Tibial artery (tissue), 4 donors: Measurements from ENCODE around the gene GTF2F2.
"Not testable (repeated sequence)": the region's sequence is repeated elsewhere in the genome, so short reads cannot be mapped to it uniquely, and the experiment has no call there.

ENCODE experiments used
- DNase-seq, 2 donors: peaks; one replicate each; pipeline ENCODE4 v3.0.0-alpha.2; 2019
- H3K27ac ChIP-seq, 2 donors: fragments of 200-600 bp; sonication (generic) in 1 of 2; 1 replicate in 1 of 2; 2 replicates in 1 of 2; pipeline ENCODE4 v1.5.1; 2018 to 2019; ENCODE audit warnings: mild to moderate bottlenecking in 1 of 2
- H3K27me3 ChIP-seq, 2 donors: fragments of 200-600 bp; sonication (generic) in 1 of 2; one replicate each; pipeline versions ENCODE4 v1.5.1 to v1.6.0; 2016 to 2019
- H3K36me3 ChIP-seq, 3 donors: fragments of 200-600 bp; sonication (generic) in 2 of 3; one replicate each; pipeline ENCODE4 v1.5.1; 2016 to 2019; ENCODE audit warnings: mild to moderate bottlenecking in 2 of 3
- H3K4me1 ChIP-seq, 4 donors: fragments of 200-600 bp; sonication (generic) in 2 of 4; 1 replicate in 3 of 4; 2 replicates in 1 of 4; pipeline ENCODE4 v1.5.1; 2016 to 2019
- H3K4me3 ChIP-seq, 2 donors: fragments of 200-600 bp; sonication (generic) in 1 of 2; 1 replicate in 1 of 2; 2 replicates in 1 of 2; pipeline ENCODE4 v1.5.1; 2018 to 2019; ENCODE audit warnings: mild to moderate bottlenecking in 2 of 2
- H3K9me3 ChIP-seq, 3 donors: fragments of 200-600 bp; sonication (generic) in 1 of 3; one replicate each; pipeline ENCODE4 v1.5.1; 2016 to 2019
- CTCF ChIP-seq, 2 experiments: fragments of 200-600 bp in 1 of 2; fragments of 450-650 bp in 1 of 2; IDR thresholded peaks; one replicate each; pipeline ENCODE4 v1.5.1; 2017 to 2019; ENCODE audit warnings: antibody characterized with exemption in 2 of 2, mild to moderate bottlenecking in 1 of 2, moderate library complexity in 1 of 2
- intact Hi-C: fragments of 100-400 bp; cut with DNase I; formaldehyde crosslinking; loops from one replicate; pipeline ENCODE4 v1.15.0; 2023; ENCODE audit warnings: low total_unique reads

Gene GTF2F2

GRCh38 chr13:45295536-45295935 is 175.2 kb downstream of the GTF2F2 start:
- peaks cover 0 to 3% of the 10 kb centered on the region in 2 donors for H3K27me3 ChIP-seq
- no peaks in the 10 kb centered on the region for H3K4me1 ChIP-seq
- no peak overlapping the region for H3K27ac ChIP-seq
- TF ChIP-seq CTCF (IDR thresholded peaks at IDR 0.05), result no peak
- no peak for DNase-seq
- no peak overlapping the region for H3K4me3 ChIP-seq
- H3K36me3 ChIP-seq, result no peaks in the 10 kb centered on the region
- intact Hi-C loops, result no loop called here
- no peaks in the 10 kb centered on the region for H3K9me3 ChIP-seq

GRCh38 chr13:45296259-45296658 is 175.9 kb downstream of the GTF2F2 start:
- no peak for TF ChIP-seq CTCF (IDR thresholded peaks at IDR 0.05)
- Histone ChIP-seq H3K9me3 (no peaks in the 10 kb centered on the region), H3K27me3 (peaks cover 0 to 10% of the 10 kb centered on the region in 2 donors), H3K4me3 (no peak overlapping the region), H3K27ac (no peak overlapping the region), H3K4me1 (no peaks in the 10 kb centered on the region), H3K36me3 (no peaks in the 10 kb centered on the region)
- DNase-seq, result no peak
- intact Hi-C loops, result no loop called here

GRCh38 chr13:45297456-45298205 is 177.3 kb downstream of the GTF2F2 start:
- TF ChIP-seq CTCF (IDR thresholded peaks at IDR 0.05), result no peak
- Histone ChIP-seq H3K36me3 (no peaks in the 10 kb centered on the region), H3K27me3 (peaks cover 0 to 18% of the 10 kb centered on the region in 2 donors), H3K4me3 (no peak overlapping the region), H3K4me1 (no peaks in the 10 kb centered on the region), H3K27ac (no peak overlapping the region), H3K9me3 (no peaks in the 10 kb centered on the region)
- no peak for DNase-seq
- intact Hi-C loops, result no loop called here

GRCh38 chr13:45298206-45298505 is 177.8 kb downstream of the GTF2F2 start:
- no peak for DNase-seq
- TF ChIP-seq CTCF (IDR thresholded peaks at IDR 0.05), result no peak
- Histone ChIP-seq H3K36me3 (no peaks in the 10 kb centered on the region), H3K9me3 (no peaks in the 10 kb centered on the region), H3K27ac (no peak overlapping the region), H3K4me3 (no peak overlapping the region), H3K4me1 (no peaks in the 10 kb centered on the region), H3K27me3 (peaks cover 0 to 18% of the 10 kb centered on the region in 2 donors)
- intact Hi-C loops, result no loop called here

GRCh38 chr13:45298550-45298949 is 178.2 kb downstream of the GTF2F2 start:
- H3K27ac ChIP-seq, DNase-seq, H3K36me3 ChIP-seq, H3K9me3 ChIP-seq, H3K4me3 ChIP-seq, intact Hi-C loops, H3K4me1 ChIP-seq: not testable (repeated sequence)
- H3K27me3 ChIP-seq, result peaks cover 0 to 18% of the 10 kb centered on the region in 2 donors

GRCh38 chr13:45299194-45299593 is 178.9 kb downstream of the GTF2F2 start:
- TF ChIP-seq CTCF (IDR thresholded peaks at IDR 0.05), result no peak
- no peak for DNase-seq
- intact Hi-C loops, result no loop called here
- Histone ChIP-seq H3K9me3 (no peaks in the 10 kb centered on the region), H3K27ac (no peak overlapping the region), H3K36me3 (no peaks in the 10 kb centered on the region), H3K4me1 (no peaks in the 10 kb centered on the region), H3K27me3 (peaks cover 0 to 18% of the 10 kb centered on the region in 2 donors), H3K4me3 (no peak overlapping the region)
